HG02943 (cell line): ENCODE measurements around the gene LIPA.
"Not testable (repeated sequence)": the region's sequence is repeated elsewhere in the genome, so short reads cannot be mapped to it uniquely, and the experiment has no call there.

Experiments
- ATAC-seq: cut with Tn5 transposase; IDR thresholded peaks from one replicate; pipeline ENCODE4 v1.9.1; 2021; ENCODE audit warnings: mild to moderate bottlenecking, low read depth, moderate library complexity; ENCODE audit not compliant: unreplicated experiment

Gene LIPA

GRCh38 chr10:89271532-89271931 lies 20.0 kb upstream of the LIPA start:
- ATAC-seq, result no peak

DNA sequence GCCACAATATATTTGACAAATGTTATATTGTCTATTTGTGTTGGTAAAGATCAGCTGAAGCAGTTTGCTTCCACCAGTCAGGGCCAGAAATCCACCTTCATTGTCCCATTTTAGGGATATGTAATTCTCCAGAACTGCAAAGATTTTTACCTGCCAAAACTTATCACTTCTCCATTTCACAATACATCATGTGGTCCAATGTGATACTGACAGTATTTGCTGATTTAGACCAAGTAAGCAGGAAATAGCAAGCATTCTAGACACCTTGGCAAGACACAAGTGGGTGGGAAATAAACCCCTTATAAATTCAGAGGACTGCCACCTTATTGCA lies 18.5 kb upstream of the LIPA start:
- no peak for ATAC-seq

DNA sequence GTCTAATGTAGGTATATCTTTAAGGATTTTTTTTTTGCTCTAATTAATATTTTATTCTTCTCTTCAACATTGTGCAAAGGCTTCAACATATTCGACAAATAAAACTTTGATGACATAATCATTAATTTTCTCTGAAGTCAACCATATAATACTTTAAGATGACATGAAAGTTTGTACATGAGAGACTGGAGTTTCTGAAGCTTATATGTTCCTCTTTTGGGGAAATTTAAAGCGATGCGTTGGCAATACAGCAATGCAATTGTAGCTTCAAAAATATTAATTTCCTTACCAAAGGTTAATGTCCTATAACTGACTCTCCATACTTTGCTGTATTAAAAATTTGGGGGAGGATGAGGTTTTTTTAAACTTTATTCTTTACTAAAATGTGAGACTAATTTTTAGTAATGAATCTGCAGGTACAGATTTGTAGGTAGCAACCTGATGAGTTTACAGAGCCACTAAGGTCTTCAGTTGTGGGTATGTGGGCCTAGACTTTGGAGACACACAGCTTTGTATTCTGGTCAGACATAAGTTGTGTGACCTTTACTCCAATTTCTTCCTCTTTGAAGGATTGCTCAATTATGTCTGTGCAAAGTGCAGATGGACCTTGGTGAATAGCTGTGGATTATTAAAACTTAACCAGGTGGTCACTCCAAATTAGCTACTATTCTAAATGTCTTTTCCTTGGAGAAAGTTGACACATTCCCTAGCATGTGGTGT lies 18.0 kb upstream of the LIPA start:
- no peak for ATAC-seq

DNA sequence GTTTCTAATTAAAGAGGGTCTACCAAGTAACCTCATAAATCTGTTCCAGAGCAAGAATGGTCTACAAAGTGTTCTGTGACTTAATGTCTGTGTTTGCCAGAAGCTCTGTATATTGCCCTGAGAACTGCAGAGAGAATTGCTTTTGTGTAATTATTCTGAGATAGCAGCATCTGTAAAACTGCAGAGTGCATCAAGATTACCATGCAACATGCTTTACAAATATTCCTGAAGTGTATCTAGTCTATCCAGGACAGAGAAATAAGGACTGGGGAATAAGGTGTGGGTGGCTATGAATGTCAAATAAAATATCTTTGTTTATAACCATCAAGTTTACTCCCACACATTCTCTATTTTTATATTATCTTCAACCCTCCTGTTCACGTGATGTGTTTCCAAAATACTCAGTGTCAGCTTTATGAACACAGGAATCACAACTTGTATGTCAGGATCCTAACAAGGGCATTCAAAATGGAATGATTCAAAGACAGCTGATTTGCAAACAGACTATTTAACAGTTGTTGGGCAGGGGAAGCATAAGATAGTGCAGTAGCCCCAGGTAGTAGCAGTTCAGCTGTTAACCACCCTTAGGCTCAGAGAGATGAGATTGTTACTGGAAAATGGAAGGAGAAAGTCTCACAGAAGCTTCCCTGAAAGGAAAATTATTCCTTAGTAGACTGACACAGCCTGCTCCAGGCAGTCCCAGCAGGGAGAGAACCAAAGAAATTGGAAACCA lies 15.3 kb upstream of the LIPA start:
- ATAC-seq, result no peak

- ATAC-seq, result no peak
These were observed 12.0 kb upstream of the LIPA start for GRCh38 chr10:89263531-89263930.

DNA sequence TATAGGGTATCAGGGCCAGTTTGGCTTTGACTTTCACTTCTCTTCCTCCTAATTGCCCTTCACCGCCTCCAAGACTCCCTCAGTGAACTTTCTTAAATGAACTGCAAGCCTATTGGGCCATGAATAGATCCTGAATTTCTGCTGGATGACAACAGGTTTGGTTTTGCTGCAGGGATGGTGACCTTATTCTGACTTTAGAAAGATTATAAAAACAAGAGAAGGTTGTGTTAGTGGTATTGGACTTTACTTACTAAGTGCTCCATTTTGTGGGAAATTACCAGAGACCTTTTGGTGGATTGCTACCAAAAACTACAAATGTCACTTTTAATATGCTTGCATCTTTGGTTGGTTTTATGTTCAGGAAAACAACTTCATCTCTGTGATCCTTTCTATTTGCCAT lies 11.5 kb upstream of the LIPA start:
- no peak for ATAC-seq

GRCh38 chr10:89262086-89263051 lies 10.8 kb upstream of the LIPA start:
- ATAC-seq, result no peak

- ATAC-seq, result no peak
These were observed 7.3 kb upstream of the LIPA start for GRCh38 chr10:89258881-89259280.

DNA sequence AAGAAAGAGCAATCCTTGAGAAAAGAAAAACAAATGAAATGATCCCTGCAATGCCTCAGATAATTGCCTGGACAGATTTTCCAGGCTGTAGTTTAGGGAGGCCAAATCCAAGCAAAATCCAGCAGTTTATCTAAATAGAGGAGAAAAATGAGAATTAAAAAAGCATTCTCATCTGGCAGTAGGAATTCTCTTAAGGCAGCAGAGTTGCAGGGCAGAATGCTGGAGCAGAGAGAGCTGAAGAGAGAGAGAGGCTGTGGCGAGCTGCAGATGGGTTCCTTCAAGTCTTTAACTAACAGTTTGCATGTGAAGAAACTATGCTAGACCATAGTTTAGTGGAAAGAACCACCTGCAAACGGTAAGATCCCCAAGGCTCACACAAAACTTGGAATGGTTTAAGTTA lies 6.0 kb upstream of the LIPA start:
- no peak for ATAC-seq

GRCh38 chr10:89256962-89257361 lies 5.4 kb upstream of the LIPA start:
- ATAC-seq, result no peak

- ATAC-seq, result no peak
These were observed 4.8 kb upstream of the LIPA start for GRCh38 chr10:89256340-89256739.

GRCh38 chr10:89255793-89256192 lies 4.2 kb upstream of the LIPA start:
- ATAC-seq, result no peak

- not testable (repeated sequence) for ATAC-seq
These were observed 3.6 kb upstream of the LIPA start for GRCh38 chr10:89255091-89255579.

GRCh38 chr10:89252225-89252585 lies 630 bp upstream of the LIPA start:
- no peak for ATAC-seq

DNA sequence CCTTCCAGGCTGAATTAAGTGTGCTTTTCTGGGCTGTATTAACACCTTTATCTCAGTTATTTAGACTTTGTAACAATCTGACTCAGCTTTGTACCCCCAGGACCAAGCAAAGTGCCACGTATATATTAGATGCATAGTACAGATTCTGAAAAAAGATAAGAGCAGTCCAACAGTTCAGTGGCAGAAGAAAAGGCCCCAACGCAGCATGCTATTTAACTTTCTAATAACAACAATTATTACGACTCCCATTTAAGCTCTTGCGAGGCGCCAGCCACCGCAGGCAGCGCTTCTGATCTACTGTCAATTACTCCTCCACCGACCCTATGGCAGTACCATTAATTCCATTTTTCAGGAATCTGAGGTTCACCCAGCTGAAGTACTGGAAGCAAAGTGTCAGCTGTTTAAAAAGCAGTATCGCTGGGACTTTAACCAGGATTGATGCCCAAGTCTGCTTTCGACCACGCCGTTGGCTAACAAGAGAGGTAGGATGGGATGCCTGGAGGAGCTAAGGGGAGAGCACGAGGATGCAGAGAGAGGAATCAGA lies 638 bp downstream of the LIPA start:
- ATAC-seq, result no peak

DNA sequence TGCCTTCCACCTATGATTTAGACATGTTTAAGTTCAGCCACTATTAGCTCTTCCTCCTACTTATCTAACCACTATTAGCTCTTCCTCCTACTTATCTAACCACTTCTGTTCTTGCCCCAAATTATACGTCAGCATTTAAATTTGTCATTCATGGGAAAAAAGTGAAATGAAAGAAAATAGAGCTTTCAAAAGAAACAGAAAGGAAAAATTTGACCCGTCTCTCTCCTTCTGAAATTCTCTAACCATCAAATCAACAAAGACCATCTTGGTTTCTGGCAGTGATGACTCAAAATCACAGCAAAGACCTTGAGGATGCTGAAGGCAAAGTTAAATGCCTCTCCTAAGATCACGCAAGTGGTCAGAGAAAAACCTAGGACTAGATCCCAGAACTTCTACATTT lies 2.6 kb downstream of the LIPA start:
- ATAC-seq, result no peak

DNA sequence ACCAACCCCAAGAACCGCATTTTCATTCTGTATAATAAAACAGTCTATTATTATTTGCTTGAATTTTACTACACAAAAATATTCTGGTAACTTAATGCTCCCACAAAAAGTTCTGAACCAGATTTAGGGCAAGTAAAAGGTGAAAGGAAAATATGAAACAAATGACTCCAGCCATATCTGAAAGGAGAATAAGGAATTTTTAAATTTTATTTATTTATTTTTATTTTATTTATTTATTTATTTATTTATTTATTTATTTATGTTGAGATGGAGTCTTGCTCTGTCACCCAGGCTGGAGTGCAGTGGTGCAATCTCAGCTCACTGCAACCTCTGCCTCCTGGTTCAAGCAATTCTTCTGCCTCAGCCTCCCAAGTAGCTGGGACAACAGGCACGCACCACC lies 4.0 kb downstream of the LIPA start:
- not testable (repeated sequence) for ATAC-seq

- no peak for ATAC-seq
These were observed 5.8 kb downstream of the LIPA start for GRCh38 chr10:89245802-89246201.

GRCh38 chr10:89242840-89243568 lies 8.6 kb downstream of the LIPA start:
- ATAC-seq, result no peak

- ATAC-seq, result no peak
These were observed 9.3 kb downstream of the LIPA start for GRCh38 chr10:89242345-89242684.
